Measurements from ENCODE around the gene XDH. TPM values are rescaled to one million over a fixed set of nuclear protein-coding genes. Genes with fewer than 3 reads are reported as not detected.

Gene XDH
- total RNA-seq, 1 experiment from 2014 or later: 0.08 TPM

DNA sequence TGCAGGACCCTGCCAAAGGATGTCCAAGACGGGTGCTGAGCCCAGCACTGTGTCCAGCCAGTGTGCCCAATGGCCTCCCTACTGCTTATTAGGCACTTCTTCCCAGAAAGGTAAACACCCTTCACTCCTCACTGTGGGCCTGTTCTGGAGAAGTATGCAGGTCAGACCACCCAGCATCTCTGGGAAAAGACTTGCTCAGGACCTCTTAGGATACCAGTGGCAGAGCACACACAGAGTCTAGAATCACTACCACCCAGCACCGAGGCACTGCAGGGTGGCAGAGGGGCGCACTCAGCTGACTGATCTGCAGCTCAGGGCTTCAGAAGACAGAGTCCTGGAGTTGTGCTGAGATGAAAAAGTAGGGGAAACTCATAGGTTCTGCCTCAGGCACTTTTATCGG, 25.8 kb downstream of the XDH start:
- no peaks in the 10 kb centered on the region for H3K27me3 ChIP-seq (ENCODE audit: control insufficient read depth, insufficient read depth, low read length)
- no peaks in the 10 kb centered on the region for H3K4me1 ChIP-seq (ENCODE audit: control insufficient read depth, insufficient read depth, low read length)
- TF ChIP-seq POLR2AphosphoS5 (IDR thresholded peaks at IDR 0.05; ENCODE audit: low read depth, low read length) (no peak), CTCF (IDR thresholded peaks at IDR 0.05) (no peak)
- no peak overlapping the region for H3K4me3 ChIP-seq (ENCODE audit: low read depth in 2 of 2, low read length in 2 of 2)
- H3K27ac ChIP-seq (ENCODE audit: low read length): no peak overlapping the region
- no TSS peak for BruUV-seq (replicated peaks)
- ATAC-seq (no peak), DNase-seq (ENCODE audit: low read depth, low spot score) (no peak)
- intact Hi-C loops (cut with micrococcal nuclease; ENCODE audit: unreplicated experiment) (no loop called here), in situ Hi-C loops (cut with HindIII; ENCODE audit: low pct_unique_long_range_greater_than_20kb, low sequenced_read_pairs) (no loop called here)
- H3K9me3 ChIP-seq (ENCODE audit: control insufficient read depth, insufficient read depth, low read depth, low read length): no peaks in the 10 kb centered on the region
- H3K36me3 ChIP-seq (ENCODE audit: control insufficient read depth, insufficient read depth, low read length): no peaks in the 10 kb centered on the region
- CTCF ChIA-PET: no interaction called here
- POLR2A ChIA-PET: no interaction called here

DNA sequence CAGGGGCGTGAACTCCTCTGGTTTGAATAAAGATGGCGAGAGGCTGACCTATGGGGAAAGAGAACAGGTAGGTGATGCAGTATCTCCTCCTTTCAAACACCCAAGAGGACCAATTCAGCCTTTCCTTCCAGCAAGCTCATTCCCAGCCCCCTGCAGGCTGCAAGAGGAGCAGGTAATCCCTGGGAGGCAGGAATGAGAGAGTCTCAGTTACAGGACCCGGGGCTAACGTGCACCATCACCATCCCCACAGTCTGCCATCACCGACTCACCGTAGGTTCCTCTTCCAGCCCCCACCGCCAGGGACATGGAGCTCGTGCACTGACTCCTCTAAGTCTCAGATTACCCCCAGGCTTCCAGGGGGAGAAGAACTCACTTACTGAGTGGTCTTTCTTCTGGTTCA, 26.7 kb downstream of the XDH start:
- CTCF ChIA-PET: no interaction called here
- Histone ChIP-seq H3K4me3 (ENCODE audit: low read depth in 2 of 2, low read length in 2 of 2) (no peak overlapping the region), H3K36me3 (ENCODE audit: control insufficient read depth, insufficient read depth, low read length) (no peaks in the 10 kb centered on the region), H3K27me3 (ENCODE audit: control insufficient read depth, insufficient read depth, low read length) (no peaks in the 10 kb centered on the region), H3K27ac (ENCODE audit: low read length) (no peak overlapping the region), H3K9me3 (ENCODE audit: control insufficient read depth, insufficient read depth, low read depth, low read length) (no peaks in the 10 kb centered on the region), H3K4me1 (ENCODE audit: control insufficient read depth, insufficient read depth, low read length) (no peaks in the 10 kb centered on the region)
- no peak for ATAC-seq
- intact Hi-C loops (cut with micrococcal nuclease; ENCODE audit: unreplicated experiment) (no loop called here), in situ Hi-C loops (cut with HindIII; ENCODE audit: low pct_unique_long_range_greater_than_20kb, low sequenced_read_pairs) (no loop called here)
- POLR2A ChIA-PET: no interaction called here
- BruUV-seq (replicated peaks): no TSS peak
- DNase-seq (ENCODE audit: low read depth, low spot score): no peak
- TF ChIP-seq TCF7L2 (IDR thresholded peaks at IDR 0.05; ENCODE audit: low read depth, low read length): no peak
- TF ChIP-seq SIN3A (IDR thresholded peaks at IDR 0.05; ENCODE audit: borderline replicate concordance, insufficient read depth, low read depth, low read length): no peak

GRCh38 chr2:31386648-31387047, 27.9 kb downstream of the XDH start:
- ChIA-PET CTCF (no interaction called here), POLR2A (no interaction called here)
- in situ Hi-C loops (cut with HindIII; ENCODE audit: low pct_unique_long_range_greater_than_20kb, low sequenced_read_pairs): no loop called here
- no peak for ATAC-seq
- no peaks in the 10 kb centered on the region for H3K27me3 ChIP-seq (ENCODE audit: control insufficient read depth, insufficient read depth, low read length)
- no peak for DNase-seq (ENCODE audit: low read depth, low spot score)
- H3K4me1 ChIP-seq (ENCODE audit: control insufficient read depth, insufficient read depth, low read length): no peaks in the 10 kb centered on the region
- intact Hi-C loops (cut with micrococcal nuclease; ENCODE audit: unreplicated experiment): no loop called here
- no peaks in the 10 kb centered on the region for H3K9me3 ChIP-seq (ENCODE audit: control insufficient read depth, insufficient read depth, low read depth, low read length)
- BruUV-seq (replicated peaks): no TSS peak
- H3K27ac ChIP-seq (ENCODE audit: low read length): no peak overlapping the region
- TF ChIP-seq TCF7L2 (IDR thresholded peaks at IDR 0.05; ENCODE audit: low read depth, low read length) (no peak), CTCF (IDR thresholded peaks at IDR 0.05) (no peak), REST (IDR thresholded peaks at IDR 0.05; ENCODE audit: insufficient read depth in 1 of 2, low read depth in 2 of 2, low read length in 1 of 2) (no peak), SIN3A (IDR thresholded peaks at IDR 0.05; ENCODE audit: borderline replicate concordance, insufficient read depth, low read depth, low read length) (no peak), POLR2AphosphoS5 (IDR thresholded peaks at IDR 0.05; ENCODE audit: low read depth, low read length) (no peak)
- no peak overlapping the region for H3K4me3 ChIP-seq (ENCODE audit: low read depth in 2 of 2, low read length in 2 of 2)
- no peaks in the 10 kb centered on the region for H3K36me3 ChIP-seq (ENCODE audit: control insufficient read depth, insufficient read depth, low read length)

Data from Panc1 (cell line).